K562 (cell line): Measurements from ENCODE around the gene CHRNB1. TPM values are rescaled to one million over a fixed set of nuclear protein-coding genes. Genes with fewer than 3 reads are reported as not detected.
A peak's percentile ranks its signal among the peaks of the same experiment; 100 is the strongest.

Experiments
- BRCA1 ChIP-seq, 2 experiments: fragments of 450-650 bp in 1 of 2; sonication (generic) in 1 of 2; formaldehyde crosslinking in 1 of 2; IDR thresholded peaks; 2 replicates each; pipeline versions ENCODE4 v1.5.0 to v1.6.1; 2017 to 2020; ENCODE audit warnings: mild to moderate bottlenecking in 1 of 2, missing genetic modification reagents in 1 of 2
- EGR1 ChIP-seq: fragments of 450-650 bp; conservative IDR thresholded peaks from 2 replicates; pipeline ENCODE4 v1.6.1; 2017; ENCODE audit warnings: mild to moderate bottlenecking
- FOXJ3 ChIP-seq: sonication (generic); formaldehyde crosslinking; IDR thresholded peaks from 2 replicates; pipeline ENCODE4 v1.4.0; 2020; ENCODE audit warnings: mild to moderate bottlenecking, missing genetic modification reagents
- ILK ChIP-seq: fragments of 450-650 bp; IDR thresholded peaks from 2 replicates; pipeline ENCODE4 v1.6.1; 2016; ENCODE audit warnings: missing genetic modification characterization, low read depth, mild to moderate bottlenecking, missing compliant biosample characterization, moderate library complexity, borderline replicate concordance
- JUND ChIP-seq, 2 experiments: IDR thresholded peaks; 2 replicates in 1 of 2; 3 replicates in 1 of 2; pipeline ENCODE4 v1.6.1; 2011; ENCODE audit warnings: borderline replicate concordance in 2 of 2, low read depth in 2 of 2, low read length in 2 of 2, improper control_type of control experiment in 1 of 2, missing biosample characterization in 1 of 2, missing genetic modification characterization in 1 of 2, missing genetic modification reagents in 1 of 2
- PTRF ChIP-seq: fragments of 450-650 bp; IDR thresholded peaks from 2 replicates; pipeline ENCODE4 v1.6.1; 2016; ENCODE audit warnings: mild to moderate bottlenecking, missing genetic modification characterization, missing compliant biosample characterization
- RBBP5 ChIP-seq: fragments of 200-600 bp; sonication (generic); IDR thresholded peaks from 2 replicates; pipeline ENCODE4 v1.6.1; 2012; ENCODE audit warnings: borderline replicate concordance, mild to moderate bottlenecking, low read length, control low read depth, inconsistent platforms; ENCODE audit not compliant: insufficient read depth, poor library complexity, severe bottlenecking
- TCFL5 ChIP-seq: fragments of 250-450 bp; sonication (Bioruptor Pico); conservative IDR thresholded peaks from 2 replicates; pipeline ENCODE4 v1.6.1; 2021; ENCODE audit warnings: mild to moderate bottlenecking, moderate library complexity, matching md5 sums
- ZNF165 ChIP-seq: fragments of 250-450 bp; sonication (Bioruptor Pico); IDR thresholded peaks from 2 replicates; pipeline ENCODE4 v1.4.0; 2020; ENCODE audit warnings: borderline replicate concordance
- polyA plus RNA-seq, 8 experiments: library from polyadenylated mRNA; depleted of rRNA in 4 of 8; stranded (reverse) in 5 of 8; unstranded in 3 of 8; fragments of >200 nt; fragmentation: Nextera tagmentation in 2 of 8; fragmentation: Illumina TruSeq in 1 of 8; extraction: Ambion mirVana in 2 of 8; extraction: Trizol in 1 of 8; gene quantifications; 2 replicates each; pipeline versions ENCODE4 v1.2.1 to v1.2.3, GENCODE V29; 2011 to 2014; ENCODE audit warnings: inconsistent platforms in 1 of 8, missing spikeins in 1 of 8
- total RNA-seq, 7 experiments: library from RNA; depleted of rRNA in 6 of 7; stranded (reverse); fragments of >200 nt in 6 of 7; fragmentation: Illumina TruSeq in 2 of 7; extraction: Trizol in 2 of 7; gene quantifications; 2 replicates each; pipeline versions ENCODE4 v1.2.1 to v1.2.3, GENCODE V29; 2011 to 2021; ENCODE audit warnings: low replicate concordance in 1 of 7
- TF ChIP-seq, protein P1 (sequence below): fragments of 450-650 bp; IDR thresholded peaks from 2 replicates; pipeline ENCODE4 v1.7.1; 2018; ENCODE audit warnings: mild to moderate bottlenecking, low read depth; ENCODE audit not compliant: partially characterized antibody
- TF ChIP-seq, protein P2 (sequence below): fragments of 450-650 bp; formaldehyde crosslinking; IDR thresholded peaks from 2 replicates; pipeline ENCODE4 v1.4.0; 2022; ENCODE audit warnings: mild to moderate bottlenecking, moderate library complexity
- TF ChIP-seq, protein P3 (sequence below): IDR thresholded peaks from 2 replicates; pipeline ENCODE4 v1.6.1; 2016; ENCODE audit warnings: missing genetic modification characterization, missing compliant biosample characterization
- TF ChIP-seq, protein P4 (sequence below): fragments of 450-650 bp; conservative IDR thresholded peaks from 2 replicates; pipeline ENCODE4 v1.6.1; 2016; ENCODE audit warnings: missing genetic modification characterization, low read depth, mild to moderate bottlenecking, control low read depth, missing compliant biosample characterization
- TF ChIP-seq, protein P5 (sequence below), 2 experiments: fragments of 150-350 bp in 1 of 2; IDR thresholded peaks; 2 replicates each; pipeline ENCODE4 v1.6.1; 2012 to 2016; ENCODE audit warnings: low read depth in 2 of 2, low read length in 2 of 2, mild to moderate bottlenecking in 1 of 2, moderate library complexity in 1 of 2

Gene CHRNB1
- total and polyA plus RNA-seq, 9 of the 15 experiments (the other 6 are each of a cell fraction or from before 2014, with no cell fraction given), result 4.7 to 12.3 (median 6.8) TPM

DNA sequence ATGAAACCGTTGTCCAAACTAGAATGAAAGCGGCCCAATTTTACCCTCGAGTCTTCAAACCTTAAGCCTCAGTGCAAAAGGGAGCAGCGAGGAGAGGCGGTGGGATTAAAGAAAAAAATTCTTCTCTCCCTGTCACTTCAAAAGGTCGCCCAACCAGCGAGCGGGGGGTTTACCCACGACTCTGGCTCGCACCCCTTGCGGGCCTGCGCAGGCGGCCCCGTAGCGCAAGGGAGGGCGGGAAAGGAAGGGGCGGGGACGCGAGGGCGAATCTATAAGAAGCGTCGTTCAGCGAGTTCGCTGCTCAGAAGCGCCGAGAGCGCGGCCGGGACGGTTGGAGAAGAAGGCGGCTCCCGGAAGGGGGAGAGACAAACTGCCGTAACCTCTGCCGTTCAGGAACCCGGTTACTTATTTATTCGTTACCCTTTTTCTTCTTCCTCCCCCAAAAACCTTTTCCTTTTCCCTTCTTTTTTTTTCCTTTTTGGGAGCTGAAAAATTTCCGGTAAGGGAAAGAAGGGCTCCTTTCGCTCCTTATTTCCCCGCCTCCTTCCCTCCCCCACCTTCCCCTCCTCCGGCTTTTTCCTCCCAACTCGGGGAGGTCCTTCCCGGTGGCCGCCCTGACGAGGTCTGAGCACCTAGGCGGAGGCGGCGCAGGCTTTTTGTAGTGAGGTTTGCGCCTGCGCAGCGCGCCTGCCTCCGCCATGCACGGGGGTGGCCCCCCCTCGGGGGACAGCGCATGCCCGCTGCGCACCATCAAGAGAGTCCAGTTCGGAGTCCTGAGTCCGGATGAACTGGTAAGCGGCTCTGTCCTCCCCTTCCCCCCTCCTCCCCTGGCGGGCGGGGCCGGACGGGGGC, 39.4 kb downstream of the CHRNB1 start, which contains the start of gene POLR2A (continued):
- TF ChIP-seq BRCA1 (IDR thresholded peaks at IDR 0.05) (no peak), BRCA1 (CRISPR knock-in tag; IDR thresholded peaks at IDR 0.05) (no peak), RBBP5 (peak; percentile 48), FOXJ3 (CRISPR knock-in tag) (no peak), TCFL5 (no peak), JUND (IDR thresholded peaks at IDR 0.05; ENCODE audit: borderline replicate concordance, low read depth, low read length) (peak; percentile 84), JUND (tag; IDR thresholded peaks at IDR 0.05; ENCODE audit: borderline replicate concordance, low read depth, low read length) (no peak; the same call in 2 of the 3 replicates), PTRF (no peak), ILK (tag) (no peak), EGR1 (peak; percentile 87), ZNF165 (CRISPR knock-in tag) (no peak)
- TF ChIP-seq, protein P1, sequence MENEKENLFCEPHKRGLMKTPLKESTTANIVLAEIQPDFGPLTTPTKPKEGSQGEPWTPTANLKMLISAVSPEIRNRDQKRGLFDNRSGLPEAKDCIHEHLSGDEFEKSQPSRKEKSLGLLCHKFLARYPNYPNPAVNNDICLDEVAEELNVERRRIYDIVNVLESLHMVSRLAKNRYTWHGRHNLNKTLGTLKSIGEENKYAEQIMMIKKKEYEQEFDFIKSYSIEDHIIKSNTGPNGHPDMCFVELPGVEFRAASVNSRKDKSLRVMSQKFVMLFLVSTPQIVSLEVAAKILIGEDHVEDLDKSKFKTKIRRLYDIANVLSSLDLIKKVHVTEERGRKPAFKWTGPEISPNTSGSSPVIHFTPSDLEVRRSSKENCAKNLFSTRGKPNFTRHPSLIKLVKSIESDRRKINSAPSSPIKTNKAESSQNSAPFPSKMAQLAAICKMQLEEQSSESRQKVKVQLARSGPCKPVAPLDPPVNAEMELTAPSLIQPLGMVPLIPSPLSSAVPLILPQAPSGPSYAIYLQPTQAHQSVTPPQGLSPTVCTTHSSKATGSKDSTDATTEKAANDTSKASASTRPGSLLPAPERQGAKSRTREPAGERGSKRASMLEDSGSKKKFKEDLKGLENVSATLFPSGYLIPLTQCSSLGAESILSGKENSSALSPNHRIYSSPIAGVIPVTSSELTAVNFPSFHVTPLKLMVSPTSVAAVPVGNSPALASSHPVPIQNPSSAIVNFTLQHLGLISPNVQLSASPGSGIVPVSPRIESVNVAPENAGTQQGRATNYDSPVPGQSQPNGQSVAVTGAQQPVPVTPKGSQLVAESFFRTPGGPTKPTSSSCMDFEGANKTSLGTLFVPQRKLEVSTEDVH, result peak; percentile 50
- TF ChIP-seq, protein P2, sequence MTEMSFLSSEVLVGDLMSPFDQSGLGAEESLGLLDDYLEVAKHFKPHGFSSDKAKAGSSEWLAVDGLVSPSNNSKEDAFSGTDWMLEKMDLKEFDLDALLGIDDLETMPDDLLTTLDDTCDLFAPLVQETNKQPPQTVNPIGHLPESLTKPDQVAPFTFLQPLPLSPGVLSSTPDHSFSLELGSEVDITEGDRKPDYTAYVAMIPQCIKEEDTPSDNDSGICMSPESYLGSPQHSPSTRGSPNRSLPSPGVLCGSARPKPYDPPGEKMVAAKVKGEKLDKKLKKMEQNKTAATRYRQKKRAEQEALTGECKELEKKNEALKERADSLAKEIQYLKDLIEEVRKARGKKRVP, result no peak; the same call in 1 of the 2 replicates
- TF ChIP-seq, protein P3, sequence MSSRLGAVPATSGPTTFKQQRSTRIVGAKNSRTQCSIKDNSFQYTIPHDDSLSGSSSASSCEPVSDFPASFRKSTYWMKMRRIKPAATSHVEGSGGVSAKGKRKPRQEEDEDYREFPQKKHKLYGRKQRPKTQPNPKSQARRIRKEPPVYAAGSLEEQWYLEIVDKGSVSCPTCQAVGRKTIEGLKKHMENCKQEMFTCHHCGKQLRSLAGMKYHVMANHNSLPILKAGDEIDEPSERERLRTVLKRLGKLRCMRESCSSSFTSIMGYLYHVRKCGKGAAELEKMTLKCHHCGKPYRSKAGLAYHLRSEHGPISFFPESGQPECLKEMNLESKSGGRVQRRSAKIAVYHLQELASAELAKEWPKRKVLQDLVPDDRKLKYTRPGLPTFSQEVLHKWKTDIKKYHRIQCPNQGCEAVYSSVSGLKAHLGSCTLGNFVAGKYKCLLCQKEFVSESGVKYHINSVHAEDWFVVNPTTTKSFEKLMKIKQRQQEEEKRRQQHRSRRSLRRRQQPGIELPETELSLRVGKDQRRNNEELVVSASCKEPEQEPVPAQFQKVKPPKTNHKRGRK (tag), result no peak
- TF ChIP-seq, protein P4, sequence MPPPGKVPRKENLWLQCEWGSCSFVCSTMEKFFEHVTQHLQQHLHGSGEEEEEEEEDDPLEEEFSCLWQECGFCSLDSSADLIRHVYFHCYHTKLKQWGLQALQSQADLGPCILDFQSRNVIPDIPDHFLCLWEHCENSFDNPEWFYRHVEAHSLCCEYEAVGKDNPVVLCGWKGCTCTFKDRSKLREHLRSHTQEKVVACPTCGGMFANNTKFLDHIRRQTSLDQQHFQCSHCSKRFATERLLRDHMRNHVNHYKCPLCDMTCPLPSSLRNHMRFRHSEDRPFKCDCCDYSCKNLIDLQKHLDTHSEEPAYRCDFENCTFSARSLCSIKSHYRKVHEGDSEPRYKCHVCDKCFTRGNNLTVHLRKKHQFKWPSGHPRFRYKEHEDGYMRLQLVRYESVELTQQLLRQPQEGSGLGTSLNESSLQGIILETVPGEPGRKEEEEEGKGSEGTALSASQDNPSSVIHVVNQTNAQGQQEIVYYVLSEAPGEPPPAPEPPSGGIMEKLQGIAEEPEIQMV, result no peak
- TF ChIP-seq, protein P5, sequence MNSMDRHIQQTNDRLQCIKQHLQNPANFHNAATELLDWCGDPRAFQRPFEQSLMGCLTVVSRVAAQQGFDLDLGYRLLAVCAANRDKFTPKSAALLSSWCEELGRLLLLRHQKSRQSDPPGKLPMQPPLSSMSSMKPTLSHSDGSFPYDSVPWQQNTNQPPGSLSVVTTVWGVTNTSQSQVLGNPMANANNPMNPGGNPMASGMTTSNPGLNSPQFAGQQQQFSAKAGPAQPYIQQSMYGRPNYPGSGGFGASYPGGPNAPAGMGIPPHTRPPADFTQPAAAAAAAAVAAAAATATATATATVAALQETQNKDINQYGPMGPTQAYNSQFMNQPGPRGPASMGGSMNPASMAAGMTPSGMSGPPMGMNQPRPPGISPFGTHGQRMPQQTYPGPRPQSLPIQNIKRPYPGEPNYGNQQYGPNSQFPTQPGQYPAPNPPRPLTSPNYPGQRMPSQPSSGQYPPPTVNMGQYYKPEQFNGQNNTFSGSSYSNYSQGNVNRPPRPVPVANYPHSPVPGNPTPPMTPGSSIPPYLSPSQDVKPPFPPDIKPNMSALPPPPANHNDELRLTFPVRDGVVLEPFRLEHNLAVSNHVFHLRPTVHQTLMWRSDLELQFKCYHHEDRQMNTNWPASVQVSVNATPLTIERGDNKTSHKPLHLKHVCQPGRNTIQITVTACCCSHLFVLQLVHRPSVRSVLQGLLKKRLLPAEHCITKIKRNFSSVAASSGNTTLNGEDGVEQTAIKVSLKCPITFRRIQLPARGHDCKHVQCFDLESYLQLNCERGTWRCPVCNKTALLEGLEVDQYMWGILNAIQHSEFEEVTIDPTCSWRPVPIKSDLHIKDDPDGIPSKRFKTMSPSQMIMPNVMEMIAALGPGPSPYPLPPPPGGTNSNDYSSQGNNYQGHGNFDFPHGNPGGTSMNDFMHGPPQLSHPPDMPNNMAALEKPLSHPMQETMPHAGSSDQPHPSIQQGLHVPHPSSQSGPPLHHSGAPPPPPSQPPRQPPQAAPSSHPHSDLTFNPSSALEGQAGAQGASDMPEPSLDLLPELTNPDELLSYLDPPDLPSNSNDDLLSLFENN (IDR thresholded peaks at IDR 0.05; ENCODE audit: low read depth in 2 of 2, low read length in 2 of 2), result peak in 1 of 2 experiments; percentile 88; a peak in 2 of 4 replicates
